ENCODE data around the gene GFER. TPM values are rescaled to one million over a fixed set of nuclear protein-coding genes. Genes with fewer than 3 reads are reported as not detected.

Gene GFER
- total and polyA plus RNA-seq, 10 of the 15 experiments (the other 5 are each of a cell fraction or from before 2014, with no cell fraction given), result 2.4 to 57.7 (median 31.3) TPM

DNA sequence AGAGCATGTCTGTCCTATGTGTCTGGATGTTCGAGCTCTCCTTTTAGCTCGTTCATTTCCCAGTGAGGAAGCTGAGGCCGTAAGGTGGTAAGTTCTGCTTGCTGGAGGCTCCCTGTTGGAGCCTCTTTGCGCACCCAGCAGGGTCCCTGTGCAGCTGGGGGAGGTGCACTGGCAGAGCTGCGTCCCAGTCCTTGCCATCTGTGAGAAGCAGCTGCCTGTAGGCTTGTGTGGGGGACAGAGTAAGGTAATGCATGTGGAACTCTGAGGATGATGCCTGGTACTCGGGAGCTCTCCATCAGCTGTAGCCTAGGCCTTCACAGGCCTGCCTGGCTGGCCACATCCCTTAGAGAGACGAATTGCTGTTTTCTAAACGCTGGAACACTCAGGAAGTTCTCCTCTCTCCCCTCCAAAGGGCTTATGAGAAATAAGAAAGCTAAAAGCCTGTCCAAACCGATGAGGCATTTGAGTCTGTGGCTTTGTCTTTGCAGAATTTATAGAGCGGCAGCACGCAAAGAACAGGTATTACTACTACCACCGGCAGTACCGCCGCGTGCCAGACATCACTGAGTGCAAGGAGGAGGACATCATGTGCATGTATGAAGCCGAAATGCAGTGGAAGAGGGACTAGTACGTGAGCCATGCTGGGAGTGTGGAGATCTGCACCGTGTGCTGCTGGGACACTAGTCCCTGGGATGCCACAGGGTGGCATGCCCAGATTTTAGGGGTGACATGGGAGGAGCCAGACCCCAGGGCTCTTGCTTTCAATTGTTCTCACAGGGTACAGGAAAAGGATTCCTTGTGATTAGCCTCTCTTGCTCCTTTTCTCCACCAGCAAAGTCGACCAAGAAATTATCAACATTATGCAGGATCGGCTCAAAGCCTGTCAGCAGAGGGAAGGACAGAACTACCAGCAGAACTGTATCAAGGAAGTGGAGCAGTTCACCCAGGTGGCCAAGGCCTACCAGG is 23.0 kb upstream of the GFER start:
- Histone ChIP-seq H3K4me3 (peak overlapping the region; percentile 83), H3K27ac (ENCODE audit: control insufficient read depth, insufficient read depth) (peak overlapping the region; percentile 37), H4K20me1 (ENCODE audit: control insufficient read depth, insufficient read depth) (peaks cover 6% of the 10 kb centered on the region; the same call in 1 of the 2 replicates), H3K27me3 (replicated peaks in 1 of 2; ENCODE audit: control insufficient read depth in 2 of 2, insufficient read depth in 2 of 2, low read length in 1 of 2) (no peaks in the 10 kb centered on the region), H3K9ac (ENCODE audit: control insufficient read depth, insufficient read depth, low read length) (peak overlapping the region; percentile 89), H3K4me1 (ENCODE audit: control insufficient read depth, insufficient read depth, low read length) (peaks cover 19% of the 10 kb centered on the region), H3K4me2 (ENCODE audit: control insufficient read depth, insufficient read depth) (peak overlapping the region; percentile 73), H3K79me2 (ENCODE audit: control insufficient read depth, insufficient read depth, low read length) (peaks cover 61% of the 10 kb centered on the region), H3K36me3 (ENCODE audit: control insufficient read depth in 2 of 2, insufficient read depth in 2 of 2, low read length in 1 of 2) (peaks cover 11 to 13% of the 10 kb centered on the region in 2 experiments; a peak in 3 of 4 replicates), H3K9me3 (replicated peaks; ENCODE audit: control insufficient read depth, insufficient read depth, low read length) (no peaks in the 10 kb centered on the region), H2AFZ (ENCODE audit: control insufficient read depth, low read depth, low read length) (no peak overlapping the region)
- DNase-seq (ENCODE audit: low read depth, low spot score) (no peak), FAIRE-seq (peak; percentile 18), ATAC-seq (peak; percentile 28)
- SMC1A ChIA-PET (ENCODE audit: uncharacterized antibody, unreplicated experiment), result interaction anchor here (1.1 to 1.4 kb wide), 2 partner anchors 11 to 43 kb away, joined by 3 to 7 read pairs; partner anchors contain the start of gene TBL3
- CTCF ChIA-PET, result interaction anchor here (1.0 to 1.6 kb wide), 3 partner anchors 15 to 43 kb away, joined by 4 to 6 read pairs (median 5); no protein-coding TSS in a partner anchor
- in situ Hi-C loops (cut with MboI), result no loop called here
- intact Hi-C loops (cut with micrococcal nuclease; ENCODE audit: unreplicated experiment), result no loop called here
- RAD21 ChIA-PET (ENCODE audit: unreplicated experiment), result interaction anchor here (1.0 to 1.1 kb wide), 4 partner anchors 18 to 180 kb away, joined by 3 to 4 read pairs (median 4); partner anchors contain the start of genes MSRB1, NOXO1, NUBP2 and SPSB3
- POLR2A ChIA-PET, result interaction anchor here (0.7 to 2.2 kb wide), 5 partner anchors 10 to 721 kb away, joined by 3 to 13 read pairs (median 3); partner anchors contain the start of genes KCTD5, NTHL1, SYNGR3 and TBL3
- 5% methylated on average over 20 of the region's 20 CpGs for WGBS (ENCODE audit: insufficient coverage, insufficient replicate concordance, low lambda C conversion rate, missing lambda C conversion rate)
- TSS peak; percentile 54 for BruUV-seq (replicated peaks)
- TF ChIP-seq BCL11A (IDR thresholded peaks at IDR 0.05; ENCODE audit: low read depth, low read length) (peak; percentile 7; the same call in 1 of the 2 replicates), LARP7 (IDR thresholded peaks at IDR 0.05) (0 out of 2 replicates have a peak, but pooled peaks have one; percentile 10), SMAD5 (IDR thresholded peaks at IDR 0.05; ENCODE audit: low read depth) (peak; percentile 92), NFIC (IDR thresholded peaks at IDR 0.05; ENCODE audit: low read depth, low read length) (peak; percentile 59), MTA2 (IDR thresholded peaks at IDR 0.05; ENCODE audit: low read depth) (no peak), PAX5 (IDR thresholded peaks at IDR 0.05; ENCODE audit: borderline replicate concordance, low read depth, low read length) (peak; percentile 50; the same call in 1 of the 2 replicates), SRF (IDR thresholded peaks at IDR 0.05; ENCODE audit: low read depth in 2 of 2, low read length in 2 of 2) (no peak), CBFB (IDR thresholded peaks at IDR 0.05; ENCODE audit: low read depth) (peak; percentile 4; the same call in 1 of the 2 replicates), ETV6 (conservative IDR thresholded peaks at IDR 0.05 in 1 of 2, IDR thresholded peaks at IDR 0.05 in 1 of 2; ENCODE audit: borderline replicate concordance in 1 of 2, low read depth in 1 of 2) (0 out of 4 replicates have a peak, but pooled peaks of 1 of the 2 experiments have one; percentile 30)
- TF ChIP-seq, protein P1, sequence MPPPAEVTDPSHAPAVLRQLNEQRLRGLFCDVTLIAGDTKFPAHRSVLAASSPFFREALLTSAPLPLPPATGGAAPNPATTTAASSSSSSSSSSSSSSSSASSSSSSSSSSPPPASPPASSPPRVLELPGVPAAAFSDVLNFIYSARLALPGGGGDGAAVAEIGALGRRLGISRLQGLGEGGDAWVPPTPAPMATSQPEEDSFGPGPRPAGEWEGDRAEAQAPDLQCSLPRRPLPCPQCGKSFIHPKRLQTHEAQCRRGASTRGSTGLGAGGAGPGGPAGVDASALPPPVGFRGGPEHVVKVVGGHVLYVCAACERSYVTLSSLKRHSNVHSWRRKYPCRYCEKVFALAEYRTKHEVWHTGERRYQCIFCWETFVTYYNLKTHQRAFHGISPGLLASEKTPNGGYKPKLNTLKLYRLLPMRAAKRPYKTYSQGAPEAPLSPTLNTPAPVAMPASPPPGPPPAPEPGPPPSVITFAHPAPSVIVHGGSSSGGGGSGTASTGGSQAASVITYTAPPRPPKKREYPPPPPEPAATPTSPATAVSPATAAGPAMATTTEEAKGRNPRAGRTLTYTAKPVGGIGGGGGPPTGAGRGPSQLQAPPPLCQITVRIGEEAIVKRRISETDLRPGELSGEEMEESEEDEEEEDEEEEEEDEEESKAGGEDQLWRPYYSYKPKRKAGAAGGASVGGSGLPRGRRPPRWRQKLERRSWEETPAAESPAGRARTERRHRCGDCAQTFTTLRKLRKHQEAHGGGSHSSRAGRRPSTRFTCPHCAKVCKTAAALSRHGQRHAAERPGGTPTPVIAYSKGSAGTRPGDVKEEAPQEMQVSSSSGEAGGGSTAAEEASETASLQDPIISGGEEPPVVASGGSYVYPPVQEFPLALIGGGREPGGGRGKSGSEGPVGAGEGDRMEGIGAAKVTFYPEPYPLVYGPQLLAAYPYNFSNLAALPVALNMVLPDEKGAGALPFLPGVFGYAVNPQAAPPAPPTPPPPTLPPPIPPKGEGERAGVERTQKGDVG (CRISPR knock-in tag; IDR thresholded peaks at IDR 0.05), result 0 out of 2 replicates have a peak, but pooled peaks have one; percentile 24
- TF ChIP-seq, protein P2, sequence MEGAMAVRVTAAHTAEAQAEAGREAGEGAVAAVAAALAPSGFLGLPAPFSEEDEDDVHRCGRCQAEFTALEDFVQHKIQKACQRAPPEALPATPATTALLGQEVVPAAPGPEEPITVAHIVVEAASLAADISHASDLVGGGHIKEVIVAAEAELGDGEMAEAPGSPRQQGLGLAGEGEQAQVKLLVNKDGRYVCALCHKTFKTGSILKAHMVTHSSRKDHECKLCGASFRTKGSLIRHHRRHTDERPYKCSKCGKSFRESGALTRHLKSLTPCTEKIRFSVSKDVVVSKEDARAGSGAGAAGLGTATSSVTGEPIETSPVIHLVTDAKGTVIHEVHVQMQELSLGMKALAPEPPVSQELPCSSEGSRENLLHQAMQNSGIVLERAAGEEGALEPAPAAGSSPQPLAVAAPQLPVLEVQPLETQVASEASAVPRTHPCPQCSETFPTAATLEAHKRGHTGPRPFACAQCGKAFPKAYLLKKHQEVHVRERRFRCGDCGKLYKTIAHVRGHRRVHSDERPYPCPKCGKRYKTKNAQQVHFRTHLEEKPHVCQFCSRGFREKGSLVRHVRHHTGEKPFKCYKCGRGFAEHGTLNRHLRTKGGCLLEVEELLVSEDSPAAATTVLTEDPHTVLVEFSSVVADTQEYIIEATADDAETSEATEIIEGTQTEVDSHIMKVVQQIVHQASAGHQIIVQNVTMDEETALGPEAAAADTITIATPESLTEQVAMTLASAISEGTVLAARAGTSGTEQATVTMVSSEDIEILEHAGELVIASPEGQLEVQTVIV (IDR thresholded peaks at IDR 0.05; ENCODE audit: borderline replicate concordance, partially characterized antibody), result no peak
- TF ChIP-seq, protein P3, sequence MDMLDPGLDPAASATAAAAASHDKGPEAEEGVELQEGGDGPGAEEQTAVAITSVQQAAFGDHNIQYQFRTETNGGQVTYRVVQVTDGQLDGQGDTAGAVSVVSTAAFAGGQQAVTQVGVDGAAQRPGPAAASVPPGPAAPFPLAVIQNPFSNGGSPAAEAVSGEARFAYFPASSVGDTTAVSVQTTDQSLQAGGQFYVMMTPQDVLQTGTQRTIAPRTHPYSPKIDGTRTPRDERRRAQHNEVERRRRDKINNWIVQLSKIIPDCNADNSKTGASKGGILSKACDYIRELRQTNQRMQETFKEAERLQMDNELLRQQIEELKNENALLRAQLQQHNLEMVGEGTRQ (IDR thresholded peaks at IDR 0.05; ENCODE audit: borderline replicate concordance, low read depth, low read length), result no peak
